ENCODE data around the gene PHYH.

GRCh38 chr10:13291821-13292773 is 7.8 kb downstream of the PHYH start:
- no peak for TF ChIP-seq POLR2AphosphoS5 (IDR thresholded peaks at IDR 0.05)
- no peak for TF ChIP-seq CTCF (IDR thresholded peaks at IDR 0.05)
- TF ChIP-seq POLR2A (IDR thresholded peaks at IDR 0.05), result no peak

All from breast epithelium (tissue), 3 donors.